Measurements from ENCODE around the gene LRRC25. TPM values are rescaled to one million over a fixed set of nuclear protein-coding genes. Genes with fewer than 3 reads are reported as not detected.

The LRRC25 gene
- total and polyA plus RNA-seq, 10 of the 15 experiments (the other 5 are each of a cell fraction or from before 2014, with no cell fraction given): 0.38 to 2.9 (median 1.2) TPM

GRCh38 chr19:18342090-18342632, 55.3 kb downstream of the LRRC25 start:
- Histone ChIP-seq H3K27ac (ENCODE audit: control insufficient read depth, insufficient read depth) (no peak overlapping the region), H2AFZ (ENCODE audit: control insufficient read depth, low read depth, low read length) (no peak overlapping the region), H3K4me2 (ENCODE audit: control insufficient read depth, insufficient read depth) (peak overlapping the region; percentile 99; the same call in 1 of the 2 replicates), H3K9ac (ENCODE audit: control insufficient read depth, insufficient read depth, low read length) (no peak overlapping the region; the same call in 1 of the 2 replicates), H3K27me3 (replicated peaks in 1 of 2; ENCODE audit: control insufficient read depth in 2 of 2, insufficient read depth in 2 of 2, low read length in 1 of 2) (no peaks in the 10 kb centered on the region), H3K79me2 (ENCODE audit: control insufficient read depth, insufficient read depth, low read length) (peaks cover 11% of the 10 kb centered on the region), H3K4me3 (0 out of 2 replicates have a peak overlapping the region, but pooled peaks have one; percentile 79), H3K9me3 (replicated peaks; ENCODE audit: control insufficient read depth, insufficient read depth, low read length) (no peaks in the 10 kb centered on the region), H3K36me3 (ENCODE audit: control insufficient read depth in 2 of 2, insufficient read depth in 2 of 2, low read length in 1 of 2) (peaks cover 0 to 3% of the 10 kb centered on the region in 2 experiments; a peak in 1 of 4 replicates), H4K20me1 (ENCODE audit: control insufficient read depth, insufficient read depth) (no peaks in the 10 kb centered on the region), H3K4me1 (ENCODE audit: control insufficient read depth, insufficient read depth, low read length) (peaks cover 14% of the 10 kb centered on the region)
- no peak for ATAC-seq
- TF ChIP-seq ZBTB11 (CRISPR knock-in tag; IDR thresholded peaks at IDR 0.05): no peak
- no peak for TF ChIP-seq BCLAF1 (IDR thresholded peaks at IDR 0.05)
- DNase-seq (ENCODE audit: low read depth, low spot score): no peak
- SMC1A ChIA-PET (ENCODE audit: uncharacterized antibody, unreplicated experiment): interaction anchor here (1.0 to 2.2 kb wide), 7 partner anchors 14 to 70 kb away, joined by 3 to 12 read pairs (median 3); no protein-coding TSS in a partner anchor
- in situ Hi-C loops (cut with MboI): loop anchor here (5.0 kb wide), 1 partner anchor 65 kb away; no protein-coding TSS in a partner anchor
- WGBS (ENCODE audit: insufficient coverage, insufficient replicate concordance, low lambda C conversion rate, missing lambda C conversion rate): 93% methylated on average over 8 of the region's 8 CpGs
- BruUV-seq (replicated peaks): no TSS peak
- intact Hi-C loops (cut with micrococcal nuclease; ENCODE audit: unreplicated experiment): loop anchor here (5.0 kb wide), 1 partner anchor 65 kb away; no protein-coding TSS in a partner anchor
- FAIRE-seq: no peak
- POLR2A ChIA-PET: interaction anchor here (0.6 to 6.0 kb wide), 9 partner anchors 13 to 118 kb away, joined by 3 to 46 read pairs (median 5); partner anchors contain the start of genes JUND and LSM4
- RAD21 ChIA-PET (ENCODE audit: unreplicated experiment): interaction anchor here (0.7 to 2.7 kb wide), 6 partner anchors 46 to 251 kb away, joined by 3 to 10 read pairs (median 4); no protein-coding TSS in a partner anchor
- CTCF ChIA-PET: interaction anchor here (0.8 to 4.2 kb wide), 8 partner anchors 7 to 72 kb away, joined by 3 to 20 read pairs (median 6); no protein-coding TSS in a partner anchor

Small RNAs within 50 kb of the gene (microRNA-seq; reads per million reads assigned to microRNA genes)
- not detected for gene MIR3189

Small RNAs within 50 kb of the gene (small RNA-seq; reads per million reads assigned to genes)
- not detected for gene MIR3189

Other genes starting within 250 kb of the LRRC25 start
Only the 7 nearest of the 20 such genes appear.
- gene IQCN, start 123.2 kb downstream of the LRRC25 start, total RNA-seq (2014; rRNA removed): 0.23 and 0.27 TPM in 2 replicates
- gene IQCN, start 123.2 kb downstream of the LRRC25 start, total RNA-seq (2014; rRNA removed; fragmentation: Illumina TruSeq; extraction: Trizol): 0.27 and 0.28 TPM in 2 replicates
- 0.54 and 0.64 TPM in 2 replicates for gene IQCN, start 123.2 kb downstream of the LRRC25 start, total RNA-seq (2021)
- 0.01 TPM in 1 of 2 replicates, not detected in the other for gene IQCN, start 123.2 kb downstream of the LRRC25 start, polyA plus RNA-seq (2011; rRNA removed)
- 0.08 and 0.19 TPM in 2 replicates for gene IQCN, start 123.2 kb downstream of the LRRC25 start, polyA plus RNA-seq (2014; fragmentation: Illumina TruSeq; extraction: Trizol)
- not detected for gene IQCN, start 123.2 kb downstream of the LRRC25 start, polyA plus RNA-seq (2014; fragmentation: Nextera tagmentation; extraction: Ambion mirVana)
- 0.45 and 0.72 TPM in 2 replicates for gene IQCN, start 123.2 kb downstream of the LRRC25 start, polyA plus RNA-seq (2014; rRNA removed)
- gene IQCN, start 123.2 kb downstream of the LRRC25 start, polyA plus RNA-seq (2016; fragmentation: Nextera tagmentation; extraction: Ambion mirVana): under 1 TPM in 1 of 2 experiments, not detected in 1; 0.07 TPM
- gene JUND, start 116.0 kb downstream of the LRRC25 start, total RNA-seq (2014; rRNA removed): 91.3 and 116 TPM in 2 replicates
- gene JUND, start 116.0 kb downstream of the LRRC25 start, total RNA-seq (2014; rRNA removed; fragmentation: Illumina TruSeq; extraction: Trizol): 16.9 and 19.1 TPM in 2 replicates
- 164 and 176 TPM in 2 replicates for gene JUND, start 116.0 kb downstream of the LRRC25 start, total RNA-seq (2021)
- gene JUND, start 116.0 kb downstream of the LRRC25 start, polyA plus RNA-seq (2011; rRNA removed): 9.2 and 18.6 TPM in 2 replicates
- gene JUND, start 116.0 kb downstream of the LRRC25 start, polyA plus RNA-seq (2014; fragmentation: Illumina TruSeq; extraction: Trizol): 20.3 and 26.8 TPM in 2 replicates
- 10 to 100 TPM; 11.2 to 16.0 TPM for gene JUND, start 116.0 kb downstream of the LRRC25 start, polyA plus RNA-seq (2014; fragmentation: Nextera tagmentation; extraction: Ambion mirVana)
- gene JUND, start 116.0 kb downstream of the LRRC25 start, polyA plus RNA-seq (2014; rRNA removed): 148 and 166 TPM in 2 replicates
- 1 to 10 TPM; 7.4 to 9.1 TPM for gene JUND, start 116.0 kb downstream of the LRRC25 start, polyA plus RNA-seq (2016; fragmentation: Nextera tagmentation; extraction: Ambion mirVana)
- 430 and 457 TPM in 2 replicates for gene LSM4, start 74.5 kb downstream of the LRRC25 start, total RNA-seq (2014; rRNA removed)
- gene LSM4, start 74.5 kb downstream of the LRRC25 start, total RNA-seq (2014; rRNA removed; fragmentation: Illumina TruSeq; extraction: Trizol): 163 and 186 TPM in 2 replicates
- gene LSM4, start 74.5 kb downstream of the LRRC25 start, total RNA-seq (2021): 248 and 251 TPM in 2 replicates
- 95.6 and 140 TPM in 2 replicates for gene LSM4, start 74.5 kb downstream of the LRRC25 start, polyA plus RNA-seq (2011; rRNA removed)
- 59.2 and 86.6 TPM in 2 replicates for gene LSM4, start 74.5 kb downstream of the LRRC25 start, polyA plus RNA-seq (2014; fragmentation: Illumina TruSeq; extraction: Trizol)
- 10 to 100 TPM; 12.6 to 38.2 TPM for gene LSM4, start 74.5 kb downstream of the LRRC25 start, polyA plus RNA-seq (2014; fragmentation: Nextera tagmentation; extraction: Ambion mirVana)
- 439 and 477 TPM in 2 replicates for gene LSM4, start 74.5 kb downstream of the LRRC25 start, polyA plus RNA-seq (2014; rRNA removed)
- gene LSM4, start 74.5 kb downstream of the LRRC25 start, polyA plus RNA-seq (2016; fragmentation: Nextera tagmentation; extraction: Ambion mirVana): 100 to 1,000 TPM; 628 to 652 TPM
- gene PGPEP1, start 57.0 kb downstream of the LRRC25 start, total RNA-seq (2014; rRNA removed): 14.6 and 15.5 TPM in 2 replicates
- 22.8 and 25.1 TPM in 2 replicates for gene PGPEP1, start 57.0 kb downstream of the LRRC25 start, total RNA-seq (2014; rRNA removed; fragmentation: Illumina TruSeq; extraction: Trizol)
- gene PGPEP1, start 57.0 kb downstream of the LRRC25 start, total RNA-seq (2021): 37.9 and 39.4 TPM in 2 replicates
- 21.4 and 33.7 TPM in 2 replicates for gene PGPEP1, start 57.0 kb downstream of the LRRC25 start, polyA plus RNA-seq (2011; rRNA removed)
- gene PGPEP1, start 57.0 kb downstream of the LRRC25 start, polyA plus RNA-seq (2014; fragmentation: Illumina TruSeq; extraction: Trizol): 11.3 and 14.4 TPM in 2 replicates
- 10 to 100 TPM; 13.8 to 13.9 TPM for gene PGPEP1, start 57.0 kb downstream of the LRRC25 start, polyA plus RNA-seq (2014; fragmentation: Nextera tagmentation; extraction: Ambion mirVana)
- 18.2 and 20.7 TPM in 2 replicates for gene PGPEP1, start 57.0 kb downstream of the LRRC25 start, polyA plus RNA-seq (2014; rRNA removed)
- gene PGPEP1, start 57.0 kb downstream of the LRRC25 start, polyA plus RNA-seq (2016; fragmentation: Nextera tagmentation; extraction: Ambion mirVana): 10 to 100 TPM; 15.9 to 20.5 TPM
- 1.4 and 1.8 TPM in 2 replicates for gene GDF15, start 11.5 kb downstream of the LRRC25 start, total RNA-seq (2014; rRNA removed)
- 0.31 and 0.60 TPM in 2 replicates for gene GDF15, start 11.5 kb downstream of the LRRC25 start, total RNA-seq (2014; rRNA removed; fragmentation: Illumina TruSeq; extraction: Trizol)
- 1.6 and 2.2 TPM in 2 replicates for gene GDF15, start 11.5 kb downstream of the LRRC25 start, total RNA-seq (2021)
- 0.22 and 0.46 TPM in 2 replicates for gene GDF15, start 11.5 kb downstream of the LRRC25 start, polyA plus RNA-seq (2011; rRNA removed)
- 0.29 and 0.92 TPM in 2 replicates for gene GDF15, start 11.5 kb downstream of the LRRC25 start, polyA plus RNA-seq (2014; fragmentation: Illumina TruSeq; extraction: Trizol)
- under 1 TPM in 1 of 2 experiments, not detected in 1; 0.11 TPM for gene GDF15, start 11.5 kb downstream of the LRRC25 start, polyA plus RNA-seq (2014; fragmentation: Nextera tagmentation; extraction: Ambion mirVana)
- gene GDF15, start 11.5 kb downstream of the LRRC25 start, polyA plus RNA-seq (2014; rRNA removed): 1.4 and 1.6 TPM in 2 replicates
- 1 to 10 TPM; 2.8 to 3.6 TPM for gene GDF15, start 11.5 kb downstream of the LRRC25 start, polyA plus RNA-seq (2016; fragmentation: Nextera tagmentation; extraction: Ambion mirVana)
- 91.4 and 122 TPM in 2 replicates for gene SSBP4, start 21.8 kb upstream of the LRRC25 start, total RNA-seq (2014; rRNA removed)
- 32.9 and 39.5 TPM in 2 replicates for gene SSBP4, start 21.8 kb upstream of the LRRC25 start, total RNA-seq (2014; rRNA removed; fragmentation: Illumina TruSeq; extraction: Trizol)
- 131 and 150 TPM in 2 replicates for gene SSBP4, start 21.8 kb upstream of the LRRC25 start, total RNA-seq (2021)
- 11.5 and 19.0 TPM in 2 replicates for gene SSBP4, start 21.8 kb upstream of the LRRC25 start, polyA plus RNA-seq (2011; rRNA removed)
- gene SSBP4, start 21.8 kb upstream of the LRRC25 start, polyA plus RNA-seq (2014; fragmentation: Illumina TruSeq; extraction: Trizol): 7.1 and 22.5 TPM in 2 replicates
- gene SSBP4, start 21.8 kb upstream of the LRRC25 start, polyA plus RNA-seq (2014; fragmentation: Nextera tagmentation; extraction: Ambion mirVana): 1 to 10 TPM in 1 of 2 experiments, under 1 TPM in 1; 0.37 to 6.6 TPM
- gene SSBP4, start 21.8 kb upstream of the LRRC25 start, polyA plus RNA-seq (2014; rRNA removed): 98.3 and 119 TPM in 2 replicates
- gene SSBP4, start 21.8 kb upstream of the LRRC25 start, polyA plus RNA-seq (2016; fragmentation: Nextera tagmentation; extraction: Ambion mirVana): 10 to 100 TPM; 38.3 to 58.5 TPM
- 9.9 and 12.3 TPM in 2 replicates for gene ISYNA1, start 40.5 kb upstream of the LRRC25 start, total RNA-seq (2014; rRNA removed)
- 4.9 and 5.3 TPM in 2 replicates for gene ISYNA1, start 40.5 kb upstream of the LRRC25 start, total RNA-seq (2014; rRNA removed; fragmentation: Illumina TruSeq; extraction: Trizol)
- 37.0 and 38.8 TPM in 2 replicates for gene ISYNA1, start 40.5 kb upstream of the LRRC25 start, total RNA-seq (2021)
- 0.78 and 1.9 TPM in 2 replicates for gene ISYNA1, start 40.5 kb upstream of the LRRC25 start, polyA plus RNA-seq (2011; rRNA removed)
- gene ISYNA1, start 40.5 kb upstream of the LRRC25 start, polyA plus RNA-seq (2014; fragmentation: Illumina TruSeq; extraction: Trizol): 2.5 and 3.8 TPM in 2 replicates
- 1 to 10 TPM; 2.8 to 6.3 TPM for gene ISYNA1, start 40.5 kb upstream of the LRRC25 start, polyA plus RNA-seq (2014; fragmentation: Nextera tagmentation; extraction: Ambion mirVana)
- 33.0 and 37.8 TPM in 2 replicates for gene ISYNA1, start 40.5 kb upstream of the LRRC25 start, polyA plus RNA-seq (2014; rRNA removed)
- gene ISYNA1, start 40.5 kb upstream of the LRRC25 start, polyA plus RNA-seq (2016; fragmentation: Nextera tagmentation; extraction: Ambion mirVana): 10 to 100 TPM; 12.0 to 12.5 TPM